HEK293 (cell line): ENCODE measurements around the gene AMBRA1.

ENCODE experiments used
- CTCF ChIA-PET: fragments of 350-600 bp; formaldehyde crosslinking; extraction: SDS; loops from one replicate; lab custom pipeline; 2021; ENCODE audit warnings: antibody characterized with exemption; lab: Yijun Ruan, JAX
- POLR2A ChIA-PET: fragments of 300-600 bp; formaldehyde crosslinking; extraction: SDS; loops from one replicate; lab custom pipeline; 2020; ENCODE audit warnings: antibody characterized with exemption, inconsistent platforms; lab: Yijun Ruan, JAX
- H3K27ac ChIP-seq: fragments of 200-500 bp; sonication (Bioruptor generic); 2 replicates; pipeline ENCODE4 v1.5.1; 2014; ENCODE audit warnings: low read depth, low read length, control low read depth, inconsistent platforms; ENCODE audit errors: extremely low read depth
- H3K36me3 ChIP-seq, 2 experiments: fragments of 200-500 bp in 1 of 2; sonication (Bioruptor generic) in 1 of 2; 1 replicate in 1 of 2; 2 replicates in 1 of 2; pipeline ENCODE4 v1.5.1; 2014 to 2017; ENCODE audit warnings: inconsistent platforms in 2 of 2, low read length in 2 of 2; ENCODE audit not compliant: control insufficient read depth in 2 of 2, insufficient read depth in 1 of 2
- H3K4me1 ChIP-seq: fragments of 200-500 bp; sonication (Bioruptor generic); 2 replicates; pipeline ENCODE4 v1.5.1; 2014; ENCODE audit warnings: mild to moderate bottlenecking, low read length, inconsistent platforms; ENCODE audit not compliant: control insufficient read depth, insufficient read depth
- H3K4me3 ChIP-seq: 2 replicates; pipeline ENCODE4 v1.5.1; 2011; ENCODE audit warnings: low read depth, mild to moderate bottlenecking, control low read depth, low read length, moderate library complexity
- H3K9me3 ChIP-seq: fragments of 200-500 bp; sonication (Bioruptor generic); 2 replicates; pipeline ENCODE4 v1.5.1; 2014; ENCODE audit warnings: low read depth, low read length, inconsistent platforms; ENCODE audit not compliant: control insufficient read depth, insufficient read depth
- ELK4 ChIP-seq: IDR thresholded peaks from 2 replicates; pipeline ENCODE4 v1.6.1; 2011; ENCODE audit warnings: mild to moderate bottlenecking, low read depth, low read length, borderline replicate concordance
- GLI2 ChIP-seq: fragments of 450-650 bp; formaldehyde crosslinking; IDR thresholded peaks from 2 replicates; pipeline ENCODE4; 2017; ENCODE audit warnings: missing biosample characterization, missing genetic modification characterization, low read depth, borderline replicate concordance
- MYNN ChIP-seq: fragments of 450-650 bp; formaldehyde crosslinking; IDR thresholded peaks from 2 replicates; pipeline ENCODE4 v1.5.1; 2016; ENCODE audit warnings: missing biosample characterization, missing genetic modification characterization, borderline replicate concordance
- PBX3 ChIP-seq: sonication (generic); formaldehyde crosslinking; IDR thresholded peaks from 2 replicates; pipeline ENCODE4 v1.8.1; 2022; ENCODE audit warnings: mild to moderate bottlenecking, moderate library complexity, missing genetic modification reagents
- PRDM6 ChIP-seq: fragments of 450-650 bp; formaldehyde crosslinking; IDR thresholded peaks from 2 replicates; pipeline ENCODE4 v1.5.1; 2017; ENCODE audit warnings: missing biosample characterization, missing genetic modification characterization
- SCRT2 ChIP-seq: fragments of 450-650 bp; formaldehyde crosslinking; IDR thresholded peaks from 2 replicates; pipeline ENCODE4 v1.5.1; 2016; ENCODE audit warnings: missing biosample characterization, missing genetic modification characterization
- ZBTB20 ChIP-seq: fragments of 450-650 bp; formaldehyde crosslinking; IDR thresholded peaks from 2 replicates; pipeline ENCODE4 v1.5.1; 2016; ENCODE audit warnings: missing biosample characterization, missing genetic modification characterization
- ZBTB21 ChIP-seq: fragments of 450-650 bp; formaldehyde crosslinking; IDR thresholded peaks from 2 replicates; pipeline ENCODE4 v1.5.1; 2017; ENCODE audit warnings: missing biosample characterization, missing genetic modification characterization
- ZBTB8A ChIP-seq: fragments of 450-650 bp; formaldehyde crosslinking; IDR thresholded peaks from 2 replicates; pipeline ENCODE4 v1.5.1; 2016; ENCODE audit warnings: missing biosample characterization, missing genetic modification characterization
- ZEB2 ChIP-seq: fragments of 450-650 bp; formaldehyde crosslinking; IDR thresholded peaks from 2 replicates; pipeline ENCODE4 v1.5.1; 2016; ENCODE audit warnings: missing biosample characterization, missing genetic modification characterization
- ZFP3 ChIP-seq: fragments of 450-650 bp; formaldehyde crosslinking; IDR thresholded peaks from 2 replicates; pipeline ENCODE4 v1.5.1; 2016; ENCODE audit warnings: low read depth, missing biosample characterization, missing genetic modification characterization
- ZNF18 ChIP-seq: fragments of 450-650 bp; formaldehyde crosslinking; IDR thresholded peaks from 2 replicates; pipeline ENCODE4 v1.5.1; 2016; ENCODE audit warnings: missing biosample characterization, missing genetic modification characterization
- ZNF280C ChIP-seq: fragments of 450-650 bp; formaldehyde crosslinking; IDR thresholded peaks from 2 replicates; pipeline ENCODE4 v1.5.1; 2016; ENCODE audit warnings: missing biosample characterization, missing genetic modification characterization
- ZNF354C ChIP-seq: fragments of 450-650 bp; formaldehyde crosslinking; IDR thresholded peaks from 2 replicates; pipeline ENCODE4 v1.5.1; 2016; ENCODE audit warnings: missing biosample characterization, missing genetic modification characterization, low read depth, borderline replicate concordance
- ZNF473 ChIP-seq: fragments of 450-650 bp; formaldehyde crosslinking; IDR thresholded peaks from 2 replicates; pipeline ENCODE4 v1.5.1; 2017; ENCODE audit warnings: missing biosample characterization, missing genetic modification characterization
- ZNF510 ChIP-seq: fragments of 450-650 bp; formaldehyde crosslinking; IDR thresholded peaks from 2 replicates; pipeline ENCODE4 v1.5.1; 2018; ENCODE audit warnings: mild to moderate bottlenecking, missing genetic modification characterization, missing biosample characterization; ENCODE audit not compliant: insufficient replicate concordance
- ZNF530 ChIP-seq: fragments of 450-650 bp; formaldehyde crosslinking; IDR thresholded peaks from 2 replicates; pipeline ENCODE4 v1.5.1; 2016; ENCODE audit warnings: low read depth, missing biosample characterization, missing genetic modification characterization
- ZNF571 ChIP-seq: fragments of 450-650 bp; formaldehyde crosslinking; IDR thresholded peaks from 2 replicates; pipeline ENCODE4 v1.5.0; 2017; ENCODE audit warnings: missing biosample characterization, missing genetic modification characterization
- ZNF585B ChIP-seq: fragments of 450-650 bp; formaldehyde crosslinking; IDR thresholded peaks from 2 replicates; pipeline ENCODE4 v1.5.1; 2016; ENCODE audit warnings: missing biosample characterization, missing genetic modification characterization
- ZNF629 ChIP-seq: fragments of 450-650 bp; formaldehyde crosslinking; IDR thresholded peaks from 2 replicates; pipeline ENCODE4 v1.5.1; 2017; ENCODE audit warnings: missing biosample characterization, missing genetic modification characterization
- ZNF692 ChIP-seq: fragments of 450-650 bp; formaldehyde crosslinking; IDR thresholded peaks from 2 replicates; pipeline ENCODE4 v1.5.1; 2016; ENCODE audit warnings: missing biosample characterization, missing genetic modification characterization
- ZNF707 ChIP-seq: fragments of 450-650 bp; formaldehyde crosslinking; IDR thresholded peaks from 2 replicates; pipeline ENCODE4 v1.5.1; 2016; ENCODE audit warnings: missing biosample characterization, missing genetic modification characterization
- ZSCAN23 ChIP-seq: fragments of 450-650 bp; formaldehyde crosslinking; IDR thresholded peaks from 2 replicates; pipeline ENCODE4 v1.5.1; 2016; ENCODE audit warnings: missing biosample characterization, missing genetic modification characterization
- ZSCAN30 ChIP-seq: fragments of 450-650 bp; IDR thresholded peaks from 2 replicates; pipeline ENCODE4 v1.5.1; 2018; ENCODE audit warnings: missing biosample characterization, mild to moderate bottlenecking, missing genetic modification characterization, moderate library complexity

The AMBRA1 gene

GRCh38 chr11:46533396-46534100 lies 60.3 kb downstream of the AMBRA1 start:
- TF ChIP-seq ZNF354C (tag by site-specific recombination) = no peak
- no peak for TF ChIP-seq ZBTB8A (tag by site-specific recombination)
- TF ChIP-seq ZNF510 (tag by site-specific recombination) = no peak
- no peak for TF ChIP-seq ELK4
- TF ChIP-seq ZEB2 (tag by site-specific recombination) = no peak
- no peak for TF ChIP-seq PBX3 (CRISPR knock-in tag)
- TF ChIP-seq, all 188 proteins: peak for 0
- H3K9me3 ChIP-seq = no peaks in the 10 kb centered on the region
- POLR2A ChIA-PET = no interaction called here
- H3K36me3 ChIP-seq = peaks cover 0 to 3% of the 10 kb centered on the region in 2 experiments; a peak in 2 of 3 replicates
- CTCF ChIA-PET = interaction anchor here (0.7 to 3.4 kb wide), 4 partner anchors 32 to 141 kb away, joined by 3 to 30 read pairs (median 4); no protein-coding TSS in a partner anchor
- H3K4me1 ChIP-seq = no peaks in the 10 kb centered on the region
- H3K4me3 ChIP-seq = no peak overlapping the region
- no peak overlapping the region for H3K27ac ChIP-seq

- CTCF ChIA-PET = interaction anchor here (0.6 to 3.4 kb wide), 41 partner anchors 10 to 264 kb away, joined by 3 to 46 read pairs (median 5); partner anchors contain the start of genes AMBRA1, ATG13 and HARBI1
- Histone ChIP-seq H3K4me3 (no peak overlapping the region), H3K36me3 (peaks cover 0 to 3% of the 10 kb centered on the region in 2 experiments; a peak in 1 of 3 replicates), H3K9me3 (no peaks in the 10 kb centered on the region), H3K27ac (no peak overlapping the region), H3K4me1 (no peaks in the 10 kb centered on the region)
- no peak for TF ChIP-seq MYNN
- no peak for TF ChIP-seq GLI2
- no peak for TF ChIP-seq ZNF530 (tag by site-specific recombination)
- TF ChIP-seq ZBTB20 = no peak
- TF ChIP-seq ZNF692 (tag by site-specific recombination) = no peak
- TF ChIP-seq ZBTB21 (tag by site-specific recombination) = no peak
- TF ChIP-seq ZNF280C (tag by site-specific recombination) = no peak
- no peak for TF ChIP-seq SCRT2 (tag by site-specific recombination)
- TF ChIP-seq ZSCAN23 = no peak
- TF ChIP-seq ZNF473 (tag by site-specific recombination) = no peak
- no peak for TF ChIP-seq PRDM6
- TF ChIP-seq ZFP3 = no peak
- TF ChIP-seq ZSCAN30 = no peak
- no peak for TF ChIP-seq ZNF18 (tag by site-specific recombination)
- TF ChIP-seq ZNF629 = no peak
- no peak for TF ChIP-seq ZNF585B (tag by site-specific recombination)
- no peak for TF ChIP-seq ZNF707
- no peak for TF ChIP-seq ZNF571 (tag by site-specific recombination)
- POLR2A ChIA-PET = interaction anchor here (0.5 kb wide), 1 partner anchor 153 kb away, joined by 3 read pairs; no protein-coding TSS in a partner anchor
Observed at GRCh38 chr11:46529928-46530574, 63.8 kb downstream of the AMBRA1 start.
